Epithelial cell of alveolus of lung (primary cell): ENCODE measurements around the gene CFAP73. TPM values are rescaled to one million over a fixed set of nuclear protein-coding genes. Genes with fewer than 3 reads are reported as not detected.

ENCODE experiments used
- total RNA-seq: library from RNA; depleted of rRNA; stranded (reverse); fragments of >200 nt; gene quantifications from 2 replicates; pipeline ENCODE4 v1.2.1, GENCODE V29; 2015

CFAP73 gene
- not detected in 2 replicates for total RNA-seq

DNA sequence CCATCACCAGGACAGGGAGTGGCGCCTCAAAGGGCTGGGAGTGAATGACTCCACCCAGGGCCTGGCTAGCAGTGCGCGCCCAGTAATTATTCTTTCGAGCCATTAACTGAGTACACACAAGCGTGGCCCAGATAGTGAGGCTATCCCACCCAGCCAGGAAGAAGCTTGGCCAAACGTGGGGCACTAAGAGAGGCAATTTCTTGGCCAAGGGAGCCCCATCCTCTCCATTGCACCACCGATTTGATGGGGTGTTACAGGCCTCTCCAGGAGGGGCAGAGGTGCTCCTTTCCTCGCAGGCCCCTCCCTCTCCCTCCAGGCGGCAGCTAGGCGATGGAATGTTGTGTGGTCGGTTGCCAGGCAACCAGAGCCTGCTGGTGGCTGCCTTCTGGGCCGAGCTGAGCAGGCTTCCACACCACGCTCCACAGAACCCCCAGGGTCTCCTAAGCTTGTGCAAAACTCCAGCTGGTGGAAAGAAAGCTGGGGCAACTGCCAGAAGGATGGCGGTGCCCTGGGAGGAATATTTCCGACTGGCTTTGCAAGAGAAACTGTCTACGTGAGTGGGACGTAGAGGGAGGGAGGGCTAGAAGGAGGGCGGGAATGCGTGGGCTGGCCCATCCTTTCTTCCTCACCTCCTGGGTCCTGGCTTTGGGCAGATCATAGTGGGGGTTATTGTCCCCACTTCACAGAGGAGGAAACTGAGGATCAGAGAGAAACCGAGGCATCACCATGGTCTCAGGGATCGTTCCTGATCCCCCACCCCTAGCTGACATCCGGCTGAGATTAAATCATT lies at the start of gene CFAP73:
Gene CFAP73 (plus strand): TSS at position 364 of the 790 bp plus-strand sequence. CDS start 134 bp downstream, at position 498.

DNA sequence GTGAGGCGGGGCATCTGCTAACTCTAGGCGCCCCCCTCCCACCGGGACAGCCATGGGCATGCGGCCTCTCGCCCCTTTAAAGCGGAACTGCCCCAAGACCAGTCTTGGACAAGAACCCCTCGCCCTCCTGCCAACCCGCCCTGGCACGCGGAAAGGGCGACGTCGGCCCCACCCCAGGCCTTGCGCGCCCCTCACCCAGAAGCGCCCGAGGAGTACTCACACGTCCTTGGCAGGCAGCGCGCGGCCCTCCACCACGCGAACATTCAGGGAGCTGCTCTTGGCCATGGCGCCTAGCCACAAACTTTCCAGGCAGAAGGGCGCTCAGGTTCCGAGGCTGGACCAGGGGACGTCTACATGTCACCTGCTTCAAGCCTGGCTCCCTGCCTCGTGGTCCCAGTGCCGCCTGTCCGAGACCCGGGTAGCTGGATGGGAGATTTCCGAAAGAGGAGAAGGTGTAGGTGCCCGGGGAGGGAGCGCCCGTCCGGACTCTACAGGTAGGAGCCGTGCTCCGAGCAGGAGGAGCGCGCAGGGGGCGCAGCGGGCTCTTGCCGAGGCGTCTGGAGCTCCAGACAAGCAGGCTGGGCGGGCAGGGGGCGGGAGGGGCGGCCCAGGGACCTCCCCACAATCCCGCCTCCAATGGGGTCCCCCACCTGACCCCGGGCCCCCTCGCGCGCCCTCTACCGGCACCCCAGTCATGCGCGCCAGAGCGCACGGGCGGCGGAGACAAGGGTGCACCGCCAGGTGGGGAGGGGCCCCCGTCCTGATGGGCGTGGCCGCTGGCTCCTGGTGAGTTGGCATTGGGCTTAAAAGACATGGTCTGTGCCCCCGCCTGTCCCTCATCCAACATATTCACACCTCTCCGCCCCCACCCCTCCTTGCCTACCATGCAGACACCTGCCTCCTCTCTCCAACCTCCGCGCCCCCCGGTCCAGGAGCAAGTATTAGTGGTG lies 14.1 kb upstream of the CFAP73 start, which contains the start of gene RASAL1:
Gene RASAL1 (minus strand): TSS at position 584 of the 950 bp plus-strand sequence. CDS start 299 bp downstream, at position 285.

DNA sequence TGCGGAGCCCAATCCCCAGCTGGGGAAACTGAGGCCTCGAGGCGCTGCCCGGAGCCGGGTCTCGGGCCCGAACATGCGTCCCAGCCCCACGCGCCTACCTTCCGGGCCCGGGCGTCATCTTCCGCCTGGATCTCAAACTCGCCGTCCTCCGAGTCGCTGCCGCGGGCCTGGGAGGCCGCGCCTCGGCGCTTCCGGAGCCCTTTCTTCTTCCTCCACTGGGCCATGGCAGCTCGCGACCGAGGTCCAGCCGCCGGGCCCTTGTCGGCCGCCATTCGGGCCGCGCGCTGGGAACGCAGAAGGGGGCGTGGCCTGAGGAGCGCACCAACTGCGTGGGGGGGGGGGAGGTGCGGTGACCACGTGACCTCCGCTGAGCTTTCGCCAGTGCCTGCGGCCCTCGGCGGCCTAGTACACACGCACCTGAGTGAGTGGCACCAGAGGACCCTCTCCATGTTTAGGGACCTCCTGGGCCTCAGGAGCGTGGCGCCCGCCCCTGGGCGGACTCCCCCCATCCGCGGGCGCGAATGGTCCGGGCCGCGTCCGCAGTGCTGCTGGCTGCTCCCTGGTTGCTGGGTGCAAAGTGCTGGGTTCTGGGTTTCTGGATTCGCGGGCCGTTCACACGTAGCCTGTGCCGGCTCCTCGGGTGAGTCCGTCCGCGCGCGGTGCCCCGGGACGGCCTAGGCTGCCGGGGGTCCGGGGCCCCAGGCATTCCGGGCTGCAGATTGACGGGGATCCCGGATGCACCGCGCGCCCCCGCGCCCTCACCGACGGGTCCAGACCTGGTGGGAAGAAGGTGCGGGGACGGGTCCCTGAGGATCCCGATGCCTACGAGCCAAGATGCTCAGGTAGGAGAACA lies 35.9 kb downstream of the CFAP73 start, which contains the start of the genes DDX54 and RITA1:
Gene DDX54 (minus strand): TSS at position 299 of the 853 bp plus-strand sequence. CDS start 27 bp downstream, at position 272.
Gene RITA1 (plus strand): TSS at position 542 of the 853 bp plus-strand sequence. CDS start 1,026 bp downstream, outside the sequence.

Other genes starting within 250 kb of the CFAP73 start
- 6.5 TPM in 1 of 2 replicates, not detected in the other for gene OAS1, start 242.8 kb upstream of the CFAP73 start, total RNA-seq
- 1.4 and 16.4 TPM in 2 replicates for gene OAS3, start 211.2 kb upstream of the CFAP73 start, total RNA-seq
- 2.2 TPM in 1 of 2 replicates, not detected in the other for gene OAS2, start 171.2 kb upstream of the CFAP73 start, total RNA-seq
- gene DTX1, start 93.0 kb upstream of the CFAP73 start, total RNA-seq: 0.39 TPM in 1 of 2 replicates, not detected in the other
- gene RASAL1, start 14.0 kb upstream of the CFAP73 start, total RNA-seq: not detected in 2 replicates
- 42.3 and 56.8 TPM in 2 replicates for gene DDX54, start 35.8 kb downstream of the CFAP73 start, total RNA-seq
- gene RITA1, start 36.0 kb downstream of the CFAP73 start, total RNA-seq: 18.2 and 27.3 TPM in 2 replicates
- 30.3 and 34.6 TPM in 2 replicates for gene TPCN1, start 71.7 kb downstream of the CFAP73 start, total RNA-seq
- gene SLC8B1, start 185.4 kb downstream of the CFAP73 start, total RNA-seq: 14.7 and 17.1 TPM in 2 replicates
- 39.2 and 68.9 TPM in 2 replicates for gene PLBD2, start 208.9 kb downstream of the CFAP73 start, total RNA-seq